Measurements from ENCODE around the gene PCBP3.

Gene PCBP3

DNA sequence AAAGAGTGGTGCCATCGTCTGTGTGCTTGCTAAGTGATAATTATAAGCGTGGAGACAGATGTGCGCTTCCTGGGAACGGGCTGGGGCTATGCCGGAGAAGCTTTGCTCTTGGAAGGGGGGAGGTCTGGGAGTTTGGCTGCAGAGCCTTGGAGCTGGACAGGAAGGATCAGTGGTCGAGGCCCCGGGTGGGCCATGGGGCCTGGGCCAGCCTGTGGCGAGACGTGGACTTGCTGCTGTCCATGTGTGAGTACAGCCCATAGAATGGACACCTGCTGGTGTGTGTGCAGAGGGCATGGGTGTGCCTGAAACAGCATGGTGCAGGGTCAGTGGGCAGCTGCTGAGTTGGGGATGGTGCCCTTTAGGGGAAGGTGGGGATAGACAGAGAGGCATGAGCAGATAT lies 121.3 kb downstream of the PCBP3 start:
- TF ChIP-seq, protein P1, sequence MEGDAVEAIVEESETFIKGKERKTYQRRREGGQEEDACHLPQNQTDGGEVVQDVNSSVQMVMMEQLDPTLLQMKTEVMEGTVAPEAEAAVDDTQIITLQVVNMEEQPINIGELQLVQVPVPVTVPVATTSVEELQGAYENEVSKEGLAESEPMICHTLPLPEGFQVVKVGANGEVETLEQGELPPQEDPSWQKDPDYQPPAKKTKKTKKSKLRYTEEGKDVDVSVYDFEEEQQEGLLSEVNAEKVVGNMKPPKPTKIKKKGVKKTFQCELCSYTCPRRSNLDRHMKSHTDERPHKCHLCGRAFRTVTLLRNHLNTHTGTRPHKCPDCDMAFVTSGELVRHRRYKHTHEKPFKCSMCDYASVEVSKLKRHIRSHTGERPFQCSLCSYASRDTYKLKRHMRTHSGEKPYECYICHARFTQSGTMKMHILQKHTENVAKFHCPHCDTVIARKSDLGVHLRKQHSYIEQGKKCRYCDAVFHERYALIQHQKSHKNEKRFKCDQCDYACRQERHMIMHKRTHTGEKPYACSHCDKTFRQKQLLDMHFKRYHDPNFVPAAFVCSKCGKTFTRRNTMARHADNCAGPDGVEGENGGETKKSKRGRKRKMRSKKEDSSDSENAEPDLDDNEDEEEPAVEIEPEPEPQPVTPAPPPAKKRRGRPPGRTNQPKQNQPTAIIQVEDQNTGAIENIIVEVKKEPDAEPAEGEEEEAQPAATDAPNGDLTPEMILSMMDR (IDR thresholded peaks at IDR 0.05): no peak
- TF ChIP-seq ZFX (IDR thresholded peaks at IDR 0.05; ENCODE audit: borderline replicate concordance): no peak
- no peak overlapping the region for H3K27ac ChIP-seq

DNA sequence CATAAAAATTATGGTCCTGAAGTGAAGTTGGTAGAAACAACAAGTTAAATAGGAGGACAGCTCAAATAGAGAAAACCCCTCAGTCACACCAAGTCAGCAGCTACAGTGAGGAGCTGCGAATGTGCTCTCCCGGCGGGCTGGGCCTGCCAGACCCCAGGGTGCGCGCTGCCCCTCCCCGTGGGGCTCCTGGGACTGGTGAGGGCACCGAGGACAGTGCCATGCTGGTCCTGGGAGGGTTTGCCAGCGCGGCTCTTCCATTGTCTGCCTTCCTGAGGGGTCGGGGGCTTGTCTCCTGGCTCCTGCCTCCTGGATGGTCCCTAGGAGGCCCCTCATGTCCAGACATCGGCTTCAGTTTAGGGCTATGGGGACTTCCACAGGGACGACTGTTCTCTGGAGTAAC lies 121.8 kb downstream of the PCBP3 start:
- no peak for TF ChIP-seq ZFX (IDR thresholded peaks at IDR 0.05; ENCODE audit: borderline replicate concordance)
- TF ChIP-seq, protein P1 (IDR thresholded peaks at IDR 0.05): no peak
- H3K27ac ChIP-seq: no peak overlapping the region

DNA sequence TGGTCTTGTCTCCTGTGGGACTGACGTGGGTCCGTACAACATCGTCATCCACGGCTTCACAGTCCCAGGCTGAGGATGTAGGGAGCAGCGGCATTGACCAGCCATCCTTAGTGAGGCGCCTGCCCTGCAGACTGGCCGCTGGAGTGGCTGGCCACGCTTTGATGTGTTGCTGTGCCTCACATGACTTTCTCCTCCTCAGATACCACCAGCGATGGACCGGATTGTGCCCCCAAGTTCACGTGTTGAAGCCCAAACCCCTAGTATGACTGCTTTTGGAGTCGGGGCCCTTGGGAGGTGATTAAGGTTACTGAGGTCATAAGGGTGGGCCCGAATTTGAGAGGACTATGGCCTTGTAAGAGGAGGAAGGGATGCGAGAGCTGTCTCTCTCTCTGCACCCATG lies 122.5 kb downstream of the PCBP3 start:
- H3K27ac ChIP-seq: no peak overlapping the region
- no peak for TF ChIP-seq ZFX (IDR thresholded peaks at IDR 0.05; ENCODE audit: borderline replicate concordance)
- TF ChIP-seq, protein P1 (IDR thresholded peaks at IDR 0.05): no peak

DNA sequence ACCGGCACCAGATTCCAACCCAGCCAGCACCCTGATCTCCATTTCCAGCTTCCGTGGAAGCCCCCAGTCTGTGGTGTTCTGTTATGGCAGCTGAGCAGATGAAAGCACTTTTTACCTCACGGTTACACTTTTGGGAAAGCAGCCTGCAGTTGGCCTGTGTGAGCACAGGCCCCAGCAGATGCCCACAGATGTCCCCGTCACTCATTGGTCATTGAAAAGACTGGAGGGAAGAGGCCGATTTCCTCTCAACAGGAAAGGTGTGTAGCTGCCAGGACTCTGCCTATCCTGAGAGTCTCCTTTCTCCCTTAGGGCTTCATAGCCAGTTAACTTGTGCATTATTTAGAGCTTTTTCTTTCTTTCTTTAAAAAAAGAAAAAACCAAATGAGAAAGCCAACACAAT lies 123.0 kb downstream of the PCBP3 start:
- TF ChIP-seq, protein P1 (IDR thresholded peaks at IDR 0.05): no peak
- TF ChIP-seq ZFX (IDR thresholded peaks at IDR 0.05; ENCODE audit: borderline replicate concordance): no peak
- no peak overlapping the region for H3K27ac ChIP-seq

DNA sequence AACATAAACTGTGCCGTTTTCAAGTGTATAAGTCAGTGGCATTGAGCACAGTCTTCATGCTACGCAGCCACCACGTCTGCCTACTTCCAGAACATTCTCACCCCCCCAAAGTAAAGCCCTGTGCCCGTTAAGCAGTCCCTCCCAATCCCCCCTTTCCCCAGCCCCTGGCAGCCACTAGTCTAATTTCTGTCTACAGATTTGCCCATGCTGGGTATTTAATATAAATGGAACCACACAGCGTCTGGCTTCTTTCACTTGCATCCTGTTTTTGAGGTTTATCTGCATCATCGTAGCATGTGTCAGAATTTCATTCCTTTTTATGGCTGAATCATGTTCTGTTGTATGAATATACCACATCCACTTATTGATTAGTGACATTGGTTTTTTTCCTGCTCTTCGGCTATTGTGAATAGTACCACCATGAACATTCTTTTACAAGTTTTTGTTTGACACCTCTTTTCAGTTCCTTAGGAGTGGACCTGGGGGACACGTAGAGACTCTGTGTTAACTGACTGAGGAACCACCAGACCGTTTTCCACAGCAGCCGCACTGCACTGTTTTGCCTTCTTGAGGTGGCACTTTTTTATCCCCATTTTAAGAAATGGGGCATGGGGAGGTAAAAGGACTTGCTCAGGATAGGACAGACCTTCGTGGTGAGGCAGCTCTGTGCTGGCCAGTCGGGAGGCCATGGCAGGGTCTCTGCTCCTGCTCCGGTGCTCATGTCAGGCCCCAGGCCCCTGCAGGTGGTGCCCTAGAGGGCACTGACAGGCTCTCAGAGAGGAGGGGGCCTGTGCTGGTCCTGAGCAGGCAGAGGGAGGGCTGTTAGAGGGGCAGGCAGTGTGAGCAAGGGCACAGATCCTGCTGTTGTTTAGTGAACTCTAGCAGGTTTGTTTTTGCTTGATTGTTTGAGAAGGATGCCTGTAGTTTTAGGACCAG lies 123.8 kb downstream of the PCBP3 start:
- no peak for TF ChIP-seq ZFX (IDR thresholded peaks at IDR 0.05; ENCODE audit: borderline replicate concordance)
- TF ChIP-seq, protein P1 (IDR thresholded peaks at IDR 0.05): no peak
- H3K27ac ChIP-seq: no peak overlapping the region

DNA sequence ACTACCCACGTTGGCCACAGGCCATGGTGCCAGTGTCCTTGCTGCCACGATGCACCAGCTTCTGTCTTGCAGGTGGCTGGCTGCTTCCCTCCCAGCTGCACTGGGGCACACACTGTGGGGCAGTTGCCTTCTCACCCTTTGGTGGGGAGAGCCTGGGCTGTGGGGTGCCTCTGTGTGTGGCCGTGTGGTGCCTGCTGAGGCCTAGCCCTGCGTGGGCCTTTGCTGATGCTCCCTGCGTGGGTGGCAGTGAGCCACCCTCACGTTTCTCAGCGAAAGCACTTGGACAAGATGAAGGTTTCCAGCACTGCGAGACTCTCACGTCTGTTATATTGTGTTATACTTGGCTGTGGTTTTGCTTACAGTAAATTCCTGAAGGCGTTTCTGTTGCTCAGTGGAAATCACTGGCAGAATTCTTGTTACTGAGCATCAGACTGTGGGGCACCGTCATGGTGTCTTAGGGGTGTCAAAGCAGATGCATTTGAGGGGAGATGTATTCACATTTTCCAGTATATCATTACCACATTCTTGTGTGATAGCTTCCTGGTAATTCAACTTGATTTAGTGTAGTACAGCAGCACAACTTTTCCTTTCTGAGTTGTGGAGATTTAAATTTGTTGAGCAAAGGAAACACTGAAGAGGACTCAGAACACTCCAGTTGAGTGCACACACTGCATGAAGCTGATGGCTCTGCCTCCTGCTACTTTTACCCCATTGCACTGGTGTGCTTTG lies 124.7 kb downstream of the PCBP3 start:
- TF ChIP-seq ZFX (IDR thresholded peaks at IDR 0.05; ENCODE audit: borderline replicate concordance): no peak
- TF ChIP-seq, protein P1 (IDR thresholded peaks at IDR 0.05): no peak
- H3K27ac ChIP-seq: no peak overlapping the region

DNA sequence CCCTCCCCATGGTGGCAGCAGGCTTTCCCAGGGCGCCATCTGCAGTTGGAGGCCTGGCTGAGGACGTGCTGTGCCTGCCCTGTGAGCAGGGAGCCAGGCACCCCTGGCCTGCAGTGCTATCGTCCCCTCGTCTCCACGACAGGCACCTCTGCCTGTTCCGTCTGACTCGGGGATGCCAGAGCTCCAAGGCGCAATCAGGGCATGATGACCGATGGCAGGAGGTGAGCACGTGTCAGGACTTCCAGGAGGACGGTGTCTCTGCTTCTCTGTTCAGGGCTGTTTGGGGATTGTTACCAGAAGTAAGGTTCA lies 125.2 kb downstream of the PCBP3 start:
- TF ChIP-seq ZFX (IDR thresholded peaks at IDR 0.05; ENCODE audit: borderline replicate concordance): no peak
- TF ChIP-seq, protein P1 (IDR thresholded peaks at IDR 0.05): no peak
- no peak overlapping the region for H3K27ac ChIP-seq

All from 22Rv1 (cell line).